Brain microvascular endothelial cell (primary cell): ENCODE results near the gene STAT5B.

ENCODE experiments used
- DNase-seq: peaks from one replicate; pipeline ENCODE4 v3.0.0-alpha.2; 2020
- H3K27ac ChIP-seq: fragments of 250-450 bp; sonication (Bioruptor Pico); 2 replicates; pipeline ENCODE4 v1.5.1; 2020; ENCODE audit warnings: mild to moderate bottlenecking, moderate library complexity
- H3K27me3 ChIP-seq: fragments of 250-450 bp; sonication (Bioruptor Pico); replicated peaks from 2 replicates; pipeline ENCODE4 v1.5.1; 2020; ENCODE audit warnings: mild to moderate bottlenecking
- H3K36me3 ChIP-seq: fragments of 250-450 bp; sonication (Bioruptor Pico); replicated peaks from 2 replicates; pipeline ENCODE4 v1.5.1; 2020; ENCODE audit warnings: mild to moderate bottlenecking
- H3K4me3 ChIP-seq: 2 replicates; pipeline ENCODE4 v1.5.1; 2011; ENCODE audit warnings: low read depth, mild to moderate bottlenecking, control low read depth, low read length, moderate library complexity
- in situ Hi-C: cut with HindIII; loops from 2 replicates; pipeline ENCODE4 v1.10.0; 2017; ENCODE audit warnings: low sequenced_read_pairs, low pct_ligation_motif_present
- TF ChIP-seq, protein P1 (sequence below): IDR thresholded peaks from 2 replicates; pipeline ENCODE4 v1.5.1; 2011; ENCODE audit warnings: low read depth, mild to moderate bottlenecking, moderate library complexity, low read length, control low read depth, inconsistent platforms; ENCODE audit errors: missing control alignments

Gene STAT5B

DNA sequence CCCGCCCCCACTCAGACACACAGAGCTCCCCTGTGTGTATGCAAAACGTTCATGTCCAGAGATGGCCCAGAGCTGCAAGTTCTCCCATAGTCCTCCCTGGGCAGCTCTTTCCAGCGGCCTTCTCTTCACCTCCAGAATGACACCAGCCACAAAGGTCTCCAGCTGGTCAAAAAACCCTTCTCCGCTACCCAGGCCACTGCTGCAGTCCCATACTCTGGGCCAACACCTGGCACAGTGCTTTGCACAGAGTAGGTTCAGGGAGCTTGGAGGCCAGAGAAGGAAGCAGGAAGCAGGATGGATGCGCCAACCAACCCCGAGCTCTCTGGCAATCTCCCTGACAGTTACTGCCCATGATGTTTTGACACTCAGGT, 1.1 kb upstream of the STAT5B start:
- no peak overlapping the region for H3K27ac ChIP-seq
- no peak for DNase-seq
- TF ChIP-seq, protein P1, sequence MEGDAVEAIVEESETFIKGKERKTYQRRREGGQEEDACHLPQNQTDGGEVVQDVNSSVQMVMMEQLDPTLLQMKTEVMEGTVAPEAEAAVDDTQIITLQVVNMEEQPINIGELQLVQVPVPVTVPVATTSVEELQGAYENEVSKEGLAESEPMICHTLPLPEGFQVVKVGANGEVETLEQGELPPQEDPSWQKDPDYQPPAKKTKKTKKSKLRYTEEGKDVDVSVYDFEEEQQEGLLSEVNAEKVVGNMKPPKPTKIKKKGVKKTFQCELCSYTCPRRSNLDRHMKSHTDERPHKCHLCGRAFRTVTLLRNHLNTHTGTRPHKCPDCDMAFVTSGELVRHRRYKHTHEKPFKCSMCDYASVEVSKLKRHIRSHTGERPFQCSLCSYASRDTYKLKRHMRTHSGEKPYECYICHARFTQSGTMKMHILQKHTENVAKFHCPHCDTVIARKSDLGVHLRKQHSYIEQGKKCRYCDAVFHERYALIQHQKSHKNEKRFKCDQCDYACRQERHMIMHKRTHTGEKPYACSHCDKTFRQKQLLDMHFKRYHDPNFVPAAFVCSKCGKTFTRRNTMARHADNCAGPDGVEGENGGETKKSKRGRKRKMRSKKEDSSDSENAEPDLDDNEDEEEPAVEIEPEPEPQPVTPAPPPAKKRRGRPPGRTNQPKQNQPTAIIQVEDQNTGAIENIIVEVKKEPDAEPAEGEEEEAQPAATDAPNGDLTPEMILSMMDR = no peak
- in situ Hi-C loops = no loop called here
- H3K36me3 ChIP-seq = no peaks in the 10 kb centered on the region
- H3K27me3 ChIP-seq = no peaks in the 10 kb centered on the region
- H3K4me3 ChIP-seq = no peak overlapping the region

DNA sequence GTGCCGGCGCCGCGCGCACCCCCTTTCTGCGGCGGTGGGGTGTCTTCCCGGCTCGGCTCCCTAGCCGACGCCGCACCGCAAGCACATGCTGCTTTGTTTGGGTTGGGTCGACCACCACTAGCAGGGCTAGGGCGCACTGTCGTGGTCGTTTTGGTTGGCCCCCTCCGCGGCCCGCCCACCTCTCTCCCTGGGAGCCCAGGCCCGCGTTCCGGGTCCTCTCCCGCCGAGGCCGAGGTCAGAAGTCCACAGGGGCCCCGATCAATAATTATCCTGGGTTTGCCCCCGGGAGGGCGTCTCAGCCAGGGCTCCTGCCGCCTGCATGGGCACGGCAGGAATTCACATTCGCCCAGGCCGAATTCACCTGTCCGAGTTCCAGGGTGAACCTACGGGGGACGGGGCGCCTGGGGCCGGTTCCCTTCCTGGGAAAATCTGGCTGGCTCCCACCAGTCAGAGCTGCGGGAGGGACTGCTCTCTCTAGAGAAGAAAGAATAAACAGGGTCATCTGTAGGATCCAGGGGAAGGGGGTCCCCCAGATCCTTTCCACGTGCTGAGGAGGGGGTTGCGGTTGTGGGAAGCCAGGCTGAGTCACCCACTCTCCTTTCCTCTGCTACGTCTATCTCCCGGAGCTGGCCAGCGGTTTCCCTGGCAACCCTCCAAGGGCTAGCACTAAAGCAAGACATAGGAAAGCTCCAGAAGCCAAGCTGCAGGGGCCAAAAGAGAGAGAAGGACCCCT, 584 bp upstream of the STAT5B start:
- Histone ChIP-seq H3K4me3 (peak overlapping the region; percentile 82), H3K27ac (peak overlapping the region; percentile 58), H3K27me3 (no peaks in the 10 kb centered on the region), H3K36me3 (no peaks in the 10 kb centered on the region)
- TF ChIP-seq, protein P1 = no peak
- in situ Hi-C loops = no loop called here
- peak; percentile 88 for DNase-seq

DNA sequence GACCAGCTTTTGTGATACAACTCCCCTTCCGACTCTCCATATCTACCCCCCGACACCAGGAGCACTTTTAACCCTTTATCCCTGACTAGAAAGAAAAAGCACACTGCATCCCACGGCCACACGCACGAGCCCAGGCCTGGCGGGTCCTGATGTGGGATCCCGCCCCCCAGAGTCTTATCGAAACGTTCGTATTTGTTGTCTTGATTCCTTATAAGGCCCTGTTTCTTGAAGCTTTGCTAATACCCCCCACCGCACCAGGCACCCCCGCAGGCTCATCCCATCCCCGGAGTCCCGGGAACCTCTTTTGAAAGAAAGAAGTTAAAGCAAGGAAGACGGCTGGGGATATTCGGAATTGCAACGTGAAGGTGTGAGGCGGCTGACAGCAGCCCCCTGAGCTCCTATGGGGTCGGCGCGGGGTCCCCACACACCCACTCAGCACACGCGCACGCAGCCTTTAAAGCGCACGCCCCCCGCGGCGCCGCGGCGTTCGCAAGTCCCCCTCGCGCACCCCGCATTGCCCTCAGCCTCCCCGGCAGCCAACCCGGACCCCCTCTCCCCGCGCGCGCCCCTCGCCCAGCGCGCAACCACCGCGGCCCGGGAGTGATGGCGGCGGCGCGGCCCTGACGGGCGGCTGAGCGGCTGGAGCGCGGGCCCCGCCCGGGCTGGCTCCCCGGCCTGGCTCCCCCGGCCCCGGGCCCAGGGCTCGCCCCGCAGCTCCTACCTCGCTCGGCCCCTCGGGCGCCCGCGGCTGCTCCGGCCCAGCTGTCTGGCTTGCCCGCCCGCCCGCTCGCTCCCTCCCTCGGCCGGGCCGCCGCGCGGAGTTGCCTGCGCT, 448 bp downstream of the STAT5B start:
- peak; percentile 32 for DNase-seq

GRCh38 chr17:42274812-42275526, 1.2 kb downstream of the STAT5B start:
- no peaks in the 10 kb centered on the region for H3K27me3 ChIP-seq
- no peak overlapping the region for H3K27ac ChIP-seq
- H3K36me3 ChIP-seq = no peaks in the 10 kb centered on the region
- in situ Hi-C loops = no loop called here
- peak overlapping the region; percentile 82 for H3K4me3 ChIP-seq
- TF ChIP-seq, protein P1 = no peak
- no peak for DNase-seq

More for the DNA sequence above, 448 bp downstream of the STAT5B start:
- TF ChIP-seq, protein P1 = no peak
- in situ Hi-C loops = no loop called here
- no peaks in the 10 kb centered on the region for H3K36me3 ChIP-seq
- peak overlapping the region; percentile 82 for H3K4me3 ChIP-seq
- H3K27ac ChIP-seq = peak overlapping the region; percentile 41
- H3K27me3 ChIP-seq = no peaks in the 10 kb centered on the region

GRCh38 chr17:42274253-42274542, 2.0 kb downstream of the STAT5B start:
- no peak overlapping the region for H3K4me3 ChIP-seq
- TF ChIP-seq, protein P1 = no peak
- no peak overlapping the region for H3K27ac ChIP-seq
- H3K27me3 ChIP-seq = no peaks in the 10 kb centered on the region
- H3K36me3 ChIP-seq = no peaks in the 10 kb centered on the region
- in situ Hi-C loops = no loop called here
- no peak for DNase-seq
